ENCODE measurements around the gene MAPK4. TPM values are rescaled to one million over a fixed set of nuclear protein-coding genes. Genes with fewer than 3 reads are reported as not detected.

The MAPK4 gene
- total and polyA plus RNA-seq, 2 of the 4 experiments (the other 2 are of a cell fraction) = not detected

- Histone ChIP-seq H4K8ac (ENCODE audit: low read depth in 2 of 2, low read length in 2 of 2) (no peak overlapping the region), H3K4me1 (ENCODE audit: control insufficient read depth, insufficient read depth, low read length) (no peaks in the 10 kb centered on the region), H2AK9ac (replicated peaks; ENCODE audit: low read depth, low read length, poor library complexity) (no peak overlapping the region), H3K9me1 (ENCODE audit: insufficient read depth, low read length) (no peaks in the 10 kb centered on the region), H3K79me1 (ENCODE audit: low read depth in 1 of 2, low read length in 2 of 2) (no peaks in the 10 kb centered on the region), H3K18ac (ENCODE audit: low read depth, low read length) (no peak overlapping the region), H2AFZ (replicated peaks; ENCODE audit: low read length, poor library complexity) (no peak overlapping the region), H4K5ac (ENCODE audit: low read depth, low read length) (no peak overlapping the region), H4K91ac (ENCODE audit: insufficient read depth, low read depth, low read length) (no peak overlapping the region), H2BK5ac (ENCODE audit: low read depth, low read length, poor library complexity, severe bottlenecking) (no peak overlapping the region), H3K4me2 (ENCODE audit: low read depth, low read length) (no peak overlapping the region), H3K27ac (ENCODE audit: insufficient read depth, low read length) (no peak overlapping the region), H2BK15ac (ENCODE audit: low read depth, low read length) (no peak overlapping the region), H3K9ac (ENCODE audit: low read depth, low read length) (no peak overlapping the region), H3K9me3 (ENCODE audit: control insufficient read depth, insufficient read depth, low read length) (no peaks in the 10 kb centered on the region; the same call in 1 of the 2 replicates), H4K20me1 (ENCODE audit: insufficient read depth, low read length) (no peaks in the 10 kb centered on the region), H3K14ac (replicated peaks; ENCODE audit: low read depth, low read length) (no peak overlapping the region), H2BK120ac (ENCODE audit: low read depth, low read length) (no peak overlapping the region), H3K4ac (ENCODE audit: low read depth, low read length) (no peak overlapping the region), H3K23ac (ENCODE audit: low read depth, low read length) (no peak overlapping the region), H3K4me3 (ENCODE audit: insufficient read depth, low read depth, low read length) (no peak overlapping the region), H3K56ac (ENCODE audit: extremely low read depth, insufficient read depth, low read length) (no peak overlapping the region), H2AK5ac (ENCODE audit: low read depth, low read length) (no peak overlapping the region), H3K27me3 (ENCODE audit: control insufficient read depth, insufficient read depth, low read length) (no peaks in the 10 kb centered on the region), H2BK20ac (ENCODE audit: low read depth, low read length) (no peak overlapping the region), H3K36me3 (ENCODE audit: control insufficient read depth, insufficient read depth, low read length) (no peaks in the 10 kb centered on the region)
- 81% methylated on average over 13 of the region's 46 CpGs; no CpG with 5 or more reads in 1 of the 2 experiments for WGBS, 2 experiments (ENCODE audit: extremely low coverage in 2 of 2, insufficient read length in 1 of 2)
- ChIA-PET CTCF (no interaction called here), POLR2A (ENCODE audit: unreplicated experiment) (no interaction called here)
- in situ Hi-C loops (cut with MboI; ENCODE audit: low sequenced_read_pairs) (no loop called here), intact Hi-C loops (cut with micrococcal nuclease) (no loop called here), dilution Hi-C loops (cut with HindIII; ENCODE audit: low sequenced_read_pairs, unreplicated experiment) (no loop called here)
- TF ChIP-seq RCOR1 (IDR thresholded peaks at IDR 0.05; ENCODE audit: insufficient replicate concordance, low read length) (no peak), RAD21 (IDR thresholded peaks at IDR 0.05; ENCODE audit: low read length) (no peak), CEBPB (IDR thresholded peaks at IDR 0.05; ENCODE audit: low read depth, low read length) (no peak), SMC3 (IDR thresholded peaks at IDR 0.05; ENCODE audit: low read depth, low read length) (no peak), POLR2A (IDR thresholded peaks at IDR 0.05; ENCODE audit: low read depth, low read length) (no peak), BHLHE40 (IDR thresholded peaks at IDR 0.05; ENCODE audit: low read depth, low read length) (no peak), MAFK (IDR thresholded peaks at IDR 0.05; ENCODE audit: low read depth, low read length) (no peak)
- DNase-seq (no peak), ATAC-seq (ENCODE audit: low read depth) (no peak)
- no TSS peak for BruUV-seq (replicated peaks)
These were observed 169.5 kb downstream of the MAPK4 start for GRCh38 chr18:50729376-50729775.
